Body of pancreas (tissue), 4 donors: ENCODE data around the gene TCOF1.

Experiments used
- POLR2A ChIP-seq, 3 donors: fragments of 450-650 bp; IDR thresholded peaks; one replicate each; pipeline ENCODE4 v1.6.1; 2016; ENCODE audit warnings: antibody characterized with exemption in 3 of 3, mild to moderate bottlenecking in 2 of 3
- TF ChIP-seq, protein P1 (sequence below), 7 experiments: fragments of 450-650 bp in 4 of 7; fragments of 200-600 bp in 3 of 7; sonication (generic) in 3 of 7; IDR thresholded peaks; one replicate each; pipeline ENCODE4 v1.5.1; 2016 to 2019; ENCODE audit warnings: antibody characterized with exemption in 7 of 7

DNA sequence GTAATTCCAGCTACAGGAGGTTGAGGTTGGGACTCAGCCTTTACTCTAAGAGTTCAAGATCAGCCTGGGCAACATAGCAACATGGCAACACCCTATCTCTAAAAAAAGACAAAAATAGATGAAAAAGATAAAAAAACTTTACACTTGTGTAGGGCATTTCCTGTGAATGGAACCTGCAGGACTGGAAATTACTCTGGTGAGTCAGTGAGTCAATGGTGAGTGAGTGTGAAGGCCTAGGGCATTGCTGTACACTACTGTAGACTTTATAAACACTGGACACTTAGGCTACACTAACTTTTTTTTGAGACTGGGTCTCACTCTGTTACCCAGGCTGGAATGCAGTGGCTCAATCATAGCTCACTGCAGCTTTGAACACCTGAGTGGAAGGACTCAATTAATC lies 35.3 kb upstream of the TCOF1 start:
- TF ChIP-seq, protein P1, sequence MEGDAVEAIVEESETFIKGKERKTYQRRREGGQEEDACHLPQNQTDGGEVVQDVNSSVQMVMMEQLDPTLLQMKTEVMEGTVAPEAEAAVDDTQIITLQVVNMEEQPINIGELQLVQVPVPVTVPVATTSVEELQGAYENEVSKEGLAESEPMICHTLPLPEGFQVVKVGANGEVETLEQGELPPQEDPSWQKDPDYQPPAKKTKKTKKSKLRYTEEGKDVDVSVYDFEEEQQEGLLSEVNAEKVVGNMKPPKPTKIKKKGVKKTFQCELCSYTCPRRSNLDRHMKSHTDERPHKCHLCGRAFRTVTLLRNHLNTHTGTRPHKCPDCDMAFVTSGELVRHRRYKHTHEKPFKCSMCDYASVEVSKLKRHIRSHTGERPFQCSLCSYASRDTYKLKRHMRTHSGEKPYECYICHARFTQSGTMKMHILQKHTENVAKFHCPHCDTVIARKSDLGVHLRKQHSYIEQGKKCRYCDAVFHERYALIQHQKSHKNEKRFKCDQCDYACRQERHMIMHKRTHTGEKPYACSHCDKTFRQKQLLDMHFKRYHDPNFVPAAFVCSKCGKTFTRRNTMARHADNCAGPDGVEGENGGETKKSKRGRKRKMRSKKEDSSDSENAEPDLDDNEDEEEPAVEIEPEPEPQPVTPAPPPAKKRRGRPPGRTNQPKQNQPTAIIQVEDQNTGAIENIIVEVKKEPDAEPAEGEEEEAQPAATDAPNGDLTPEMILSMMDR (IDR thresholded peaks at IDR 0.05), result no peak
- TF ChIP-seq POLR2A (IDR thresholded peaks at IDR 0.05), result no peak
